Measurements from ENCODE around the gene ZNF787. TPM values are rescaled to one million over a fixed set of nuclear protein-coding genes. Genes with fewer than 3 reads are reported as not detected.

Gene ZNF787
- total and polyA plus RNA-seq, 4 donors, result 6.6 to 25.5 (median 18.0) TPM

DNA sequence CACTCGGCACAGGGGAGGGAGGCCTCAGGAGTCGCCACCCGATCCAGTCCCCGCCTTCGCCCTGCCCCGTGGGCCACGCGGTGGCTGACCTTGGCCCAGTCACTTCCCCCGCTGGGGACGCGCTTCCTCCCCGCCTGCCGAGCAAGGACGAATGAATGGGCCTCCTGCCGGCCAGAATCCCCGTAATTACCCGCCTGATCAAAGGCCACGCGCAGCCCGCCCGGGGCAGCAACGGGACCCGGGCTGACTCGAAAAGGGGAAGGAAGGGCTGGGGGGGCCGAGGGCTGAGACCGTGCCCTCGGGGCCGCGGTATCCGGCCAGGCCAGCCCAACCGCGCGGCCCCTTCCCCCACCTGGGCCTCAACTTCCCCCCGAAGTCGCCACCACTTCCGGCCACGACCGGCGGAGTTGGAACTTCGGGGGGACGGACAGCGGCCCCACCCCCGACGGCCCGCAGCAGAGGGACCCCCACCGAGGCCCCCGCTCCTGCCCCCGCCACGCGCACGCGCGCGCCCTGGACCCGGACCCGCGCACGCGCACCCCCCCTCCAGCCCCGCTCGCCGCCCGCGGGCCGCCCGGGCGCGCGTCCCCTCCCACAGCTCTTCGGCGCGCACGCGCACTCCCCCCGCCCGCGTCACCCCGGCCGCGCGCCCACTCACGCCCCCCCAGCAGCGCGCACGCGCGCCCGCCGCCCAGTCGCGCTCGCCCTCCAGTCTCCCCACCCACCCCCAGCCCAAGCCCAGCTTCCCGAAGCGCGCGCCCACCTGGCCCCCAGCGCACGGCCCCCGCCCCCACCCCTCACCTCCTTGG is 520 bp downstream of the ZNF787 start:
- ATAC-seq (ENCODE audit: low FRiP score), result peak; percentile 60
- Histone ChIP-seq H3K4me3 (ENCODE audit: low read length in 2 of 2) (peak overlapping the region; percentile 69 to 90), H3K27me3 (ENCODE audit: control insufficient read depth in 1 of 2, insufficient read depth in 2 of 2, low read length in 1 of 2) (no peaks in the 10 kb centered on the region), H3K9me3 (ENCODE audit: control insufficient read depth, low read length) (no peaks in the 10 kb centered on the region), H3K27ac (ENCODE audit: low read depth in 1 of 2, low read length in 2 of 2) (peak overlapping the region in 1 of 2 donors; percentile 50), H3K36me3 (ENCODE audit: control insufficient read depth in 1 of 2, insufficient read depth in 2 of 2, low read length in 1 of 2) (no peaks in the 10 kb centered on the region), H3K4me1 (ENCODE audit: control insufficient read depth in 1 of 2, insufficient read depth in 2 of 2, low read length in 2 of 2) (no peaks in the 10 kb centered on the region)
- intact Hi-C loops (cut with DNase I), result loop anchor here in 1 of 2 donors (1.0 to 10.0 kb wide), 3 partner anchors 20 to 1656 kb away; partner anchors contain the start of genes LENG9 and U2AF2
- WGBS, 2 donors, result 0 to 1% methylated on average over 46 to 99 of the region's 99 CpGs
- DNase-seq, result peak; percentile 90 to 94

DNA sequence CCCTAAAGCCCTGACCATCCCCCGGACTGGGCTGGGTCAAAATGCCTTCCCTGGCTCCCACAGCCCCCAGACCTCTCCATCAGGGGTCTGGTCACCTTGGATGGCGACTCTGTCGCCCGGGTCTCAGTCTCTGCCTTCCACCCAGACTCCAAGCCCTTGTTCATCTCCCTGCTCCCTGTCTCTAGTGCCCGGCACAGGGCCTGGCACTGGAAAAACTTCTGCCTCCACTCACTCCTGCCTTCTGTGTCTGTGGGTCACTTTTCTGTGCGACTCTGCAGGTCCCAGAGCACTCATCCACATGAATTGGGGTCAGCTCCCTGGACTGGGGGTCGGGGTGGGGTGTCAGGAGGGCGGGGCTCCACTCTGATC is 1.1 kb downstream of the ZNF787 start:
- WGBS, 2 donors, result 17% methylated on average over 8 of the region's 8 CpGs
- Histone ChIP-seq H3K27ac (ENCODE audit: low read depth in 1 of 2, low read length in 2 of 2) (no peak overlapping the region), H3K36me3 (ENCODE audit: control insufficient read depth in 1 of 2, insufficient read depth in 2 of 2, low read length in 1 of 2) (no peaks in the 10 kb centered on the region), H3K4me1 (ENCODE audit: control insufficient read depth in 1 of 2, insufficient read depth in 2 of 2, low read length in 2 of 2) (no peaks in the 10 kb centered on the region), H3K27me3 (ENCODE audit: control insufficient read depth in 1 of 2, insufficient read depth in 2 of 2, low read length in 1 of 2) (no peaks in the 10 kb centered on the region), H3K4me3 (ENCODE audit: low read length in 2 of 2) (peak overlapping the region; percentile 69 to 90), H3K9me3 (ENCODE audit: control insufficient read depth, low read length) (no peaks in the 10 kb centered on the region)
- intact Hi-C loops (cut with DNase I), result loop anchor here in 1 of 2 donors (10.0 kb wide), 2 partner anchors 465 to 1655 kb away; partner anchors contain the start of genes LENG9 and U2AF2
- no peak for DNase-seq
- ATAC-seq (ENCODE audit: low FRiP score), result no peak

DNA sequence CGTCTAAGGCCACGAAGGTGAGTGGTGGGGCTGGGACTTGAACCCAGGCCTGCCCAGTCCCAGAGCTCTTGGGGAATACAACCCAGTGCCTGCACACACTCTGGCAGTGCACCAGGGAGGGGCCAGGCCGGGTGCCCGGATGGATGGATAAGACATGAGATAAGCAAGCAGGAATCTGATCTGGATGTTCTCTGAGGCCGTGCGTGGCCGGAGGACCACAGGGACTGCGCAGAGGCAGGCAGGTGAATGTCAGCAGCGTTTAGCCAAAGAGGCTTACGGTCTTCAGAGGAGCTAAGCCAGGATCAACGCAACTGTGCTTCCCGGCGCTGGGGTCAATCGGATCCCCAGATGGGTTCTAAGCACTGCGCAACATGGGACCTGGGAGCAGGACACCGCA is 1.5 kb downstream of the ZNF787 start:
- no peaks in the 10 kb centered on the region for H3K4me1 ChIP-seq (ENCODE audit: control insufficient read depth in 1 of 2, insufficient read depth in 2 of 2, low read length in 2 of 2)
- WGBS, 2 donors, result 22 to 24% methylated on average over 16 of the region's 16 CpGs
- intact Hi-C loops (cut with DNase I), result no loop called here

DNA sequence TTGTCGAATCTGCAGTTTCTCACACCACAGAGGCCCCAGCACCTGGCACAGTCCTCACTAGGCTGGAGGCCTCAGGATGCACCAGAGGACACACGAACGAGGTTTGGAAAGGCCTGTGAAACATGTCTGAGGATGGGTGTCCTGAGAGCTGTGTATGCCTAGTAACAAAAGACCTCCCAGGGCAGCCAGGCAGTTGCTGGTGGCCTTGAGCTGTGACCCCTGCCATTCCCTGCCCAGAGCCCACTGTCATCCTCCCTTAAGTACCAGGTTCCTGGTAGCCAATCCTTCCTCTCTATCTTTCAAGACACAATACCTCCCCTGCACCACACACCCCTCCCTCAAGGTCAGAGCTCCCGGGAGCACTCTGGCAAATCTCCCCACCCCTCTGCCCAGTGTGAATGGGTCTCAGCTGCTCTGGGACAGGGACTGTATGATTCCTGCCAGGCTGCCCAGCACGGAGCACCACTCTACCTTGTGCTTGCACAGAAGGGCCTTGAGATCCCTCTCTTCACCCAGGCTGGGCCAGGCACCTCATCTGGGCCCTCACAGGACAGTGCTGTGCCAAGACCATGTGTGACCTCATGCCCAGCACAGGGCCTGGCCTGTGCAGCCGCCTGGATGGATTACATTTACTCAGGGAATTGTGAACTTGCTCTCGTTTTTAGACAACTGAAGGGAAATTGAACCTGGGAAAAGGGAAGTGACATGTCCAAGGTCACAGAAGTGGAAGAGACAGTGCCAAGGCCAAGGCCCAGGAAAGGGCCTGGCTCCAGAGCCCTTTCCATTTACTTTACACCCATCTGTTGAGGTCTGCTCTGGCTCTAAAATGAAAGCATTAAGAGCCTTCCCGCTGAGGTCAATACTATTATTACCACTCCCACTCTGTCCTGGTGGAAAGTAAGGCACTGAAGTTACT is 2.2 kb downstream of the ZNF787 start:
- H3K27ac ChIP-seq (ENCODE audit: low read depth in 1 of 2, low read length in 2 of 2), result no peak overlapping the region
- no peaks in the 10 kb centered on the region for H3K27me3 ChIP-seq (ENCODE audit: control insufficient read depth in 1 of 2, insufficient read depth in 2 of 2, low read length in 1 of 2)
- no peak for DNase-seq
- WGBS, 2 donors, result 48 to 50% methylated on average over 8 of the region's 8 CpGs
- no peaks in the 10 kb centered on the region for H3K36me3 ChIP-seq (ENCODE audit: control insufficient read depth in 1 of 2, insufficient read depth in 2 of 2, low read length in 1 of 2)
- H3K4me1 ChIP-seq (ENCODE audit: control insufficient read depth in 1 of 2, insufficient read depth in 2 of 2, low read length in 2 of 2), result no peaks in the 10 kb centered on the region
- H3K4me3 ChIP-seq (ENCODE audit: low read length in 2 of 2), result no peak overlapping the region
- no peak for ATAC-seq (ENCODE audit: low FRiP score)
- intact Hi-C loops (cut with DNase I), result no loop called here
- no peaks in the 10 kb centered on the region for H3K9me3 ChIP-seq (ENCODE audit: control insufficient read depth, low read length)

More for the DNA sequence above, 1.5 kb downstream of the ZNF787 start:
- DNase-seq (no peak), ATAC-seq (ENCODE audit: low FRiP score) (no peak)
- H3K36me3 ChIP-seq (ENCODE audit: control insufficient read depth in 1 of 2, insufficient read depth in 2 of 2, low read length in 1 of 2), result no peaks in the 10 kb centered on the region
- no peaks in the 10 kb centered on the region for H3K27me3 ChIP-seq (ENCODE audit: control insufficient read depth in 1 of 2, insufficient read depth in 2 of 2, low read length in 1 of 2)
- no peak overlapping the region for H3K4me3 ChIP-seq (ENCODE audit: low read length in 2 of 2)
- no peaks in the 10 kb centered on the region for H3K9me3 ChIP-seq (ENCODE audit: control insufficient read depth, low read length)
- no peak overlapping the region for H3K27ac ChIP-seq (ENCODE audit: low read depth in 1 of 2, low read length in 2 of 2)

DNA sequence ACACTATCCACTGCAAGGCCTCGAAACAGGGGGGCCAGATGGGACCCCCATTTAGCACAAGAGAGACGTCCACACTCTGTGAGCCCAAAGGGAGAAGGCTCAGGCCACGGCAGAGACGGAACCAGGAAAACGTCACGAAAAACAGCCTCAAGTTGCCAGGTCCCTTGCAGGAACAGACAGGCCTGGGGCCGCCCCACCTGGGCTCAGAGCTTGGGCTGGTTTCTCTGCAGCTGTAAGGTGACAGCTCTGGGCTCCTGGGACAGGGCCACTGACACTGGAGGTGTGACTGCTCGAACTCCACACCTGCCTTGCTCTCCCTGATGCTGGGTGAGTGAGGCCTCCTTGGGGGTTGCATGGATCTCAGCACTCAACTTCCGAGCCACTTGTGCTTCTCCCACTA is 3.2 kb downstream of the ZNF787 start:
- no peak for ATAC-seq (ENCODE audit: low FRiP score)
- 69 to 70% methylated on average over 9 of the region's 9 CpGs for whole genome bisulfite sequencing, 2 donors
- H3K36me3 ChIP-seq (ENCODE audit: control insufficient read depth in 1 of 2, insufficient read depth in 2 of 2, low read length in 1 of 2), result no peaks in the 10 kb centered on the region
- H3K27ac ChIP-seq (ENCODE audit: low read depth in 1 of 2, low read length in 2 of 2), result no peak overlapping the region
- intact Hi-C loops (cut with DNase I), result no loop called here
- DNase-seq, result no peak
- H3K9me3 ChIP-seq (ENCODE audit: control insufficient read depth, low read length), result no peaks in the 10 kb centered on the region
- no peak overlapping the region for H3K4me3 ChIP-seq (ENCODE audit: low read length in 2 of 2)
- H3K4me1 ChIP-seq (ENCODE audit: control insufficient read depth in 1 of 2, insufficient read depth in 2 of 2, low read length in 2 of 2), result no peaks in the 10 kb centered on the region
- H3K27me3 ChIP-seq (ENCODE audit: control insufficient read depth in 1 of 2, insufficient read depth in 2 of 2, low read length in 1 of 2), result no peaks in the 10 kb centered on the region

DNA sequence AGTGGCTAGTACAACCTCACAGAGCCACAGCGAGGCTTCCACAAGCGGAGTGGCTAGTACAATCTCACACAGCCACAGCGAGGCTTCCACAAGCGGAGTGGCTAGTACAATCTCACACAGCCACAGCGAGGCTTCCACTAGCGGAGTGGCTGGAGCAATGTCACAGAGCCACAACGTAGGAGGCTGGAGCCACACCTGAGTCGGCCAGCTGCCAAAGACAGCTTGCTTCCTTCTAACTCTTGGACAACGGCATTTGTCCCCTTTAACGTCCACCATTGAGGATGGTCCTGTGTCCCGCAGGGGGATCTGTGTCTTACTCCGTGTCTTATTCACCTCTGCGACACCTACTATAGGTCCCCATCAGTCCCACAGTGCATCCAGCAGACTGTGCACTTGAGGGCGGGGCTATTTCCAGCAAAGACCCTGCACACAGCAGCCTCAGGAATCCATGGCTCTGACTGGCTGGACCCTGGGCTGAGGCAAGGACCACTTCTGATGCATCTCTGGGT is 3.7 kb downstream of the ZNF787 start:
- no peak overlapping the region for H3K27ac ChIP-seq (ENCODE audit: low read depth in 1 of 2, low read length in 2 of 2)
- DNase-seq (no peak), ATAC-seq (ENCODE audit: low FRiP score) (no peak)
- H3K4me3 ChIP-seq (ENCODE audit: low read length in 2 of 2), result no peak overlapping the region
- no peaks in the 10 kb centered on the region for H3K36me3 ChIP-seq (ENCODE audit: control insufficient read depth in 1 of 2, insufficient read depth in 2 of 2, low read length in 1 of 2)
- H3K9me3 ChIP-seq (ENCODE audit: control insufficient read depth, low read length), result no peaks in the 10 kb centered on the region
- no peaks in the 10 kb centered on the region for H3K4me1 ChIP-seq (ENCODE audit: control insufficient read depth in 1 of 2, insufficient read depth in 2 of 2, low read length in 2 of 2)
- H3K27me3 ChIP-seq (ENCODE audit: control insufficient read depth in 1 of 2, insufficient read depth in 2 of 2, low read length in 1 of 2), result no peaks in the 10 kb centered on the region
- intact Hi-C loops (cut with DNase I), result no loop called here
- 83 to 85% methylated on average over 14 of the region's 14 CpGs for WGBS, 2 donors

DNA sequence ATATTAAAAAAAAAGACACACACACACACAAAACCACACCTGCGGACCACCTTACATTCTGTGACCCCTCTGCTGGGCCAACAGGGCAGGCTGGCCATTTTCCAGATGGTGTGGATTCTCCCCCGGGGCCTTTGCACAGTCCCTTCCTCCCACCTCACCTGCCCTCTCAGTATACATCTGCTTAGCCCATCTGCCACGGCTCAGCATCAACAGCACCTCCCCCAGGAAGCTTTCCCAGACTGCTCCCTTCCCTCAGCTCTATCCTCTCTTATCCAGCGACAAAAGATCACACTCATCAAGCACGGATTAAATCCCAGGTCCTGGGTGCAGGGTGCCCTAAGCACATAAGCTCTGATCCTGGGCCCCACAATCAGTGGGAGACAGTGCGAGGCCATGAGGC is 4.5 kb downstream of the ZNF787 start:
- no peak for DNase-seq
- intact Hi-C loops (cut with DNase I), result no loop called here
- no peak for ATAC-seq (ENCODE audit: low FRiP score)
- 94 to 96% methylated on average over 6 of the region's 6 CpGs for WGBS, 2 donors
- Histone ChIP-seq H3K4me1 (ENCODE audit: control insufficient read depth in 1 of 2, insufficient read depth in 2 of 2, low read length in 2 of 2) (no peaks in the 10 kb centered on the region), H3K4me3 (ENCODE audit: low read length in 2 of 2) (no peak overlapping the region), H3K27ac (ENCODE audit: low read depth in 1 of 2, low read length in 2 of 2) (no peak overlapping the region), H3K27me3 (ENCODE audit: control insufficient read depth in 1 of 2, insufficient read depth in 2 of 2, low read length in 1 of 2) (no peaks in the 10 kb centered on the region), H3K36me3 (ENCODE audit: control insufficient read depth in 1 of 2, insufficient read depth in 2 of 2, low read length in 1 of 2) (no peaks in the 10 kb centered on the region), H3K9me3 (ENCODE audit: control insufficient read depth, low read length) (no peaks in the 10 kb centered on the region)

DNA sequence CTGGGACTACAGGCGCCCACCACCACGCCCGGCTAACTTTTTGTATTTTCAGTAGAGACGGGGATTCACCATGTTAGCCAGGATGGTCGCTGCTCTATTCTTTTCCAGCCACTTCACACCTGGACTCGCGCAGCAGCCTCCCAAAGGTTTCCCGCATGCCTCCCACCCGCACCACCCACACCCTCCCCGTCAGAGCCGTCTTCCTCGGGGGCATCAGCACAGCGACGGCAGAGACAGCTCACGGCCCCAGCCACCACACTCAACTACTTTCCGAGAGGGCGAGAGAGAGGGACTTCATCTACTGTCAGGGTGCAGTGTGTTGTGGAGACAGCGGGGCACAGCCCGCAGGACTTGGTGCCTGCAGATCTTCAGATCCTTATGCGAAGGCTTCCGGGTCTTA is 5.6 kb downstream of the ZNF787 start:
- DNase-seq, result no peak
- 95 to 96% methylated on average over 21 of the region's 21 CpGs for WGBS, 2 donors
- no peaks in the 10 kb centered on the region for H3K9me3 ChIP-seq (ENCODE audit: control insufficient read depth, low read length)
- H3K36me3 ChIP-seq (ENCODE audit: control insufficient read depth in 1 of 2, insufficient read depth in 2 of 2, low read length in 1 of 2), result no peaks in the 10 kb centered on the region
- H3K4me1 ChIP-seq (ENCODE audit: control insufficient read depth in 1 of 2, insufficient read depth in 2 of 2, low read length in 2 of 2), result no peaks in the 10 kb centered on the region
- no peaks in the 10 kb centered on the region for H3K27me3 ChIP-seq (ENCODE audit: control insufficient read depth in 1 of 2, insufficient read depth in 2 of 2, low read length in 1 of 2)
- no peak overlapping the region for H3K27ac ChIP-seq (ENCODE audit: low read depth in 1 of 2, low read length in 2 of 2)
- ATAC-seq (ENCODE audit: low FRiP score), result no peak
- intact Hi-C loops (cut with DNase I), result no loop called here
- H3K4me3 ChIP-seq (ENCODE audit: low read length in 2 of 2), result no peak overlapping the region

All from aorta (tissue), 5 donors.